ENCODE data around the gene OR10A6.

The OR10A6 gene

DNA sequence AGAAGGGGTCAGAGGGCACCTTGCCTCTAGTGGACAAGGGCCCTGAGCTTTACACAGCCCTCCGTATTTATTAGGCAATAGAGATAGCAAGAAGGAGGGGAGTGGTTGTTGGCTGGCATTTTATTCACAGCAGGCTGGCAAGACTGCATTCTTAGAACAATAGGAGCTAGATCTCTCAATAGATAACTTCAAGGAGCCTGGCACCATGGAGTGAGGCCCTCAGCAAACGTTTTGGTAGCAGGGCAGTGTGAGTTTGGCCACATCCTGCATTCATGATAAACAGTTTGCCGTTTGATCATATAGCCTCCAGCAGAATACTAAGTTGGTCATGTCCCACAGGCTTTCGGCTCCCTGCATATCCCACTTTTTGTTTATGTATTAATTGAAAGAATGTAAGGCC, 31.6 kb downstream of the OR10A6 start:
- Mint-ChIP-seq H3K36me3 (peaks cover 2% of the 10 kb centered on the region), H3K4me1 (no peaks in the 10 kb centered on the region), H3K4me3 (no peak overlapping the region), H3K27me3 (peaks cover 11% of the 10 kb centered on the region), H3K27ac (no peak overlapping the region), H3K9me3 (peaks cover 7% of the 10 kb centered on the region)

DNA sequence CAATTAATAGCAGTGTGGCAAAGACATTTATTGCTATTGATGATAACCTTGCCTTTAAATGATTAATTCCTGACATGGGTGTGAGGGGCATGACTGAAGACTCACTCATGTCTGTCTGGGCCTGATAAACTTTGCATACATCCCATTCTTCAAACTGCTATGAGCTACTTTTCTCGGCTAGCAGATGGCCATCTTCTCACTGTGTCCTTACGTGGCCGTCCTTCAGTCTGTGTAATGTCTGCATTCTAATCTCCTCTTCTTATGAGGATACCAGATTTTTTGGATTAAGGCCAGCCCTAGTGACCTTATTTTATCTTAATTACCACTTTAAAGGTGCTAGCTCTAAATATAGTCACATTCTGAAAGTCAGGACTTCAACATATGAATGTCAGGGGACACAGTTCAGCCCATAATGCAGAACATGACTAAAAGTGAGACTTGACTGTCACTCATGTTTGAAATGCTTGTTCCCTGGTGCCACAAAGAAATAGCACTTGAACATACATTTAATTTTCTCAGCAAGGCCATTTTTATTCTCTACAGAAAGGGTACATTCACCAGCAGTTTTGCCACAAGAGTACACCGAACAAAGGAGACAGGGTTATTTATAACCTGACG, 32.3 kb downstream of the OR10A6 start:
- Mint-ChIP-seq H3K36me3 (peaks cover 2% of the 10 kb centered on the region), H3K27ac (no peak overlapping the region), H3K27me3 (peaks cover 11% of the 10 kb centered on the region), H3K4me1 (no peaks in the 10 kb centered on the region), H3K4me3 (no peak overlapping the region), H3K9me3 (peaks cover 7% of the 10 kb centered on the region)

DNA sequence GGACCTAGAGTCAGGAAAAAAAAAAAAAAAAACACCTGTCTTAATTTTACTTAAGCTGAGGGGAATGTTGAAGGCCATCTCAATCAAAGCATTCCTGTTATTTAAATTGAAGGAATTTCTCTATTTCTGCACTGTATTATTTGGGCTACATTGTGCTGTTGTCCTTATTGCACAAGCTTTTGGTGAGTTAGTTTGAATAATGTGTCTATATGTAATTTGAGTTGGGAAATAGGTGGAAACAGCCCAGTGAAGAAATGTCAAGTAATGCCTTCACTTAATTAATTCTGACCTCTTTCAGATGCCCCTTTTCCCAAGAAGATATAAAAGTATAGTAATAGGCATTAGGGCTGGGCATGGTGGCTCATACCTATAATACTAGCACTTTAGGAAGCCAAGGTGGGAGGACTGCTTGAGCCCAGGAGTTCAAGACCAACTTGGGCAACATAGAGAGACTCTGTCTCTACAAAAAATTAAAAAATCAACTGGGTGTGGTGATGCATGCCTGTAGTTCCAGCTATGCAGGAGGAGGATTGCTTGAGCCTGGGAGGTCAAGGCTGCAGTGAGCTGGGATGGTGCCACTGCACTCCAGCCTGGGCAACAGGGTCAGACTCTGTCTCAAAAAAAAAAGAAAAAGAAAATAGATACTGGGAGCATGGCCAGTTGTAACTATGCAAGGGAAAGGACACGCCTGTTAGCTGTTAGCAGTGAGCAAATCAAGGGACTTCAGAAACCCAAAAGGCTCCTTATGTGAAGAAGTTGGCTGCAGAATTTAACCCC, 34.9 kb downstream of the OR10A6 start:
- Mint-ChIP-seq H3K4me1 (no peaks in the 10 kb centered on the region), H3K4me3 (no peak overlapping the region), H3K9me3 (peaks cover 7% of the 10 kb centered on the region), H3K36me3 (peaks cover 2% of the 10 kb centered on the region), H3K27ac (no peak overlapping the region), H3K27me3 (peaks cover 4% of the 10 kb centered on the region)

DNA sequence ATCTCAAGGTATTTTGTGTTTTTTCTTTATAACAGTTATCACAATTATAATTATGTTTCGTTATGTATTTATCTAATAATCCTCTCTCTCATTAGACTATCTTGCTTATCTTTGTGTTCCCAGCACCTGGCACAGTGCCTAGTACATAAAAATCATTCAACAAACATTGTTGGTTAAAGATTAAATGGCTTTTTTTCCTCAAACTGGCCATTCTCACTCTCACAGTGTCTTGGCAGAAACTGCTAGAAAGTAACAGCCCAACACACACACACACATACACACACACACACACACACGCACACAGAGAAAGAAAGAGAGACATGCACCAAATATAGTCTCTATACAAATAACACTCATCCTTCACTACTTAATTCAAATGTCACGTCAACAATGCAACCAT, 36.8 kb downstream of the OR10A6 start:
- H3K27ac Mint-ChIP-seq: no peak overlapping the region
- H3K9me3 Mint-ChIP-seq: peaks cover 7% of the 10 kb centered on the region
- peaks cover 2% of the 10 kb centered on the region for H3K36me3 Mint-ChIP-seq
- no peak overlapping the region for H3K4me3 Mint-ChIP-seq
- peaks cover 4% of the 10 kb centered on the region for H3K27me3 Mint-ChIP-seq
- no peaks in the 10 kb centered on the region for H3K4me1 Mint-ChIP-seq

DNA sequence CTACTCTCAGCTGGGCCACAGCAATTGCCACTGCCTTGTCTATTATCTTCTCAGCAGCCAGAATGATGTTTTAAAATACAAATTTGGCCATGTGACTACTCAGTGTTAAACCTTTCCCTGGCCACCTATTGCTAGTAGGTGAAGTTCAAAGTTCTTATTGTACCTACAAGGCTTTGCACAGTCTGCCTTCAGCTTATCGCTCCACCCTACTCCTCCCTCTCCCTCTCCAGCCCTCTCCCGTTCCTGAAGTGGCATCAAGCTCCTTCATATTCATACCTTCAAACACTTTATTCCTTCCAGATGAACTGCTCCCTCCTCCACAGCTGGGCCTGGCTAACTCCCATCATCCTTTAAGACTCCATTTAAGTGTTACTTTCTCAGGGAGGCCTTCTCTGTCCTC, 37.3 kb downstream of the OR10A6 start:
- no peak overlapping the region for H3K27ac Mint-ChIP-seq
- H3K4me3 Mint-ChIP-seq: no peak overlapping the region
- peaks cover 4% of the 10 kb centered on the region for H3K27me3 Mint-ChIP-seq
- H3K9me3 Mint-ChIP-seq: peaks cover 7% of the 10 kb centered on the region
- H3K4me1 Mint-ChIP-seq: no peaks in the 10 kb centered on the region
- peaks cover 2% of the 10 kb centered on the region for H3K36me3 Mint-ChIP-seq

DNA sequence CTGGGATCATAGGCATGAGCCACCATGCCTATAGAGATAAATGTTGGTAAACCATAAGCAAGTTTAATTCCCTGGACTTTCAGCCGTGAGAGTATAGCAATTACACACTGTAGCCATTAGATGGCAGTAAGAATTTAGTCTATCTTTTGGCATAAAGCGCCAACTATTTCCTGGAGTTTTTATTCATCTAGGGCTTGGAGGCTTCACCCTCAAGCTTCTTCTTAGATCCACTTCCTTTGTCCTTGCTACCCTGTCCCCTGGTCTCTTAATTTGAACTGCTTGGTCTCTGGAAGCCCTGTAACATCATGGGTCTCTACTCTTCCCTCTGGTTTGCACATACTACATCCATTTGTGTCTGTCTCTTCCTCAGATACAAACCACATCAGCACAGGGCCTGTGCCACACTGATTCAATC, 38.2 kb downstream of the OR10A6 start:
- Mint-ChIP-seq H3K9me3 (peaks cover 7% of the 10 kb centered on the region), H3K4me1 (no peaks in the 10 kb centered on the region), H3K27me3 (peaks cover 4% of the 10 kb centered on the region), H3K4me3 (no peak overlapping the region), H3K36me3 (peaks cover 2% of the 10 kb centered on the region), H3K27ac (no peak overlapping the region)

DNA sequence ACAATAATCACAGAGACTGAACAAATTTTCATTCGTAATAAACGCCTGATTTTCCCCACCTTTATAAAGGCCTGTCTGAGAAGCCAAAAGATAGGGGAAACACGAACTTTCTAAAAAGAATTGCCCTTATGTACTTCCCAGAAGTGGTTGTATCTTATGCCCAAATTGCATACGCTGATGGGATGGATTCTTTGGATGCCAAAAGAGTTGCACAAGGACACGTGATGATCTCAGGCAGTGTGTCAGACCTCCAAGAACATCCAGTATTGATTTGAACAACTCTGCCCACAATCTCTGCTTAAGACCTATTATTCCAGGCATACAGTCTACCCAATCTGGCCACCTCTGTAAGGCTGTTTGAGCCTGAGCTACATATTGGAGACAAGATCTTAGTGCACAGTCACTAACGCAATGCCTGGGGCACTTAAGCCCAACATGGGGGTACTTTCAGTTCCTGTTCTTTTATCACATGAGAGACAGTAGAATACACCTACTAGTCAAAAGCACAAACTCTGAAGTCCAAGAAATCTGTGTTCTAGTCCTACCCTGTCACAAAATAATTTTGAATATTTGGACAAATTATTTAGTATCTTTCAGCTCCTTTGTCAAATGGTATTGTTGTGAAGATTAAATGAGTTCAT, 38.9 kb downstream of the OR10A6 start:
- H3K4me3 Mint-ChIP-seq: no peak overlapping the region
- peaks cover 2% of the 10 kb centered on the region for H3K36me3 Mint-ChIP-seq
- H3K9me3 Mint-ChIP-seq: peaks cover 7% of the 10 kb centered on the region
- no peaks in the 10 kb centered on the region for H3K4me1 Mint-ChIP-seq
- no peak overlapping the region for H3K27ac Mint-ChIP-seq
- peaks cover 5% of the 10 kb centered on the region for H3K27me3 Mint-ChIP-seq

DNA sequence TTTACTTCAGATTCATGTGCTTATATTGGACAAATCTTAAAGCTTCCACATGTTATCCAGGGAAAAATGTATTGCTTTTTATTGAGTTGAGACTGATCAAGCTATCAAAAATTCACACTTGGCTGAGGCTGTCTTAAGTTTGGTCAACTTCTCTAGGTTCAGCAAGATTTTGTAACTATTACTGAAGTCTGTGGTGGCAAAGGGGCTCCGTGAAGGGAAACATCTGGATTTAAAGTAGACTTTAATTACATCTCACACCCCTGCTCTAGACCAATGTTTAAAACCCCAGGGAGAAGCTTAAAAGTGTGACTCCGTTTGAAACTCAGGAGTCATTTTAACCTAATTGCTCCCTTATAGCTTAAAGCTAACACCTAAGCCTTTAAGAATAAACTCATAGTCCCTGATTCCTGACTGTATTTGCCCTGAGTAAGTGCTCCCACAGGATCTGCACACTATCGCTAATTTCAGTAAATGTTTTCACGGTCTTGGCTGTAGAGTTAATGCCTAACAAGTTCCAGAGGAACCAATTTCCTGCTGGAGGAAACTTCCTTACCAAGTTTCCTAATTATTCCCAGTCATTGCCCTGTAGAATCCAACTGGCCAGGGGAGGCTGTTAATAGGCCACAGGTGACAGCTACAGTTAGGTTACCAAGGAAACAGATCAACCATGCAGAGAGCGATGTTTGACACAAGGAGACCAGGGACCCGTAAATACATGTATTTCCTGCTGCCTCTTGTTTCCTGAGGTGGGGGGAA, 40.5 kb downstream of the OR10A6 start:
- Mint-ChIP-seq H3K27me3 (peaks cover 7% of the 10 kb centered on the region), H3K4me1 (no peaks in the 10 kb centered on the region), H3K9me3 (peaks cover 7% of the 10 kb centered on the region), H3K27ac (no peak overlapping the region), H3K4me3 (no peak overlapping the region), H3K36me3 (peaks cover 2% of the 10 kb centered on the region)

DNA sequence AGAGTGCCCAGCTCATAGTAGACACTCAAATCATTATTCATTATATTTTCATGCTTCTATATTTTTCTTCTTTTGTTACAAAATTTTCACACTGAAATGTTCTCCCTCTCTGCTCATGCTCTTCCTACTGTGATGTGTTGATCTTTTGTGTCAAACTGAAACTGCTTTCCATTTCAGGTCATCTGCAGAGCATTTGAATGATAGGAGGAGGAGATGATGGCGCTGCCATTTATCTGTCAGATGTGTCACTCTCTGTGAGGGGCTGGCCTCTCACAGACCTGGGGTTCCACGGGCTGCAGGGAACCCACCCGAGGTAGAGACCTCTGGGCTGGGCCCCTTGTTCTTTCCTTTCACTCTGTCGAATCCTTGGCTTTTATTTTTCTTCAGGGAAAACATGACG, 41.1 kb downstream of the OR10A6 start:
- no peak overlapping the region for H3K27ac Mint-ChIP-seq
- H3K4me3 Mint-ChIP-seq: no peak overlapping the region

DNA sequence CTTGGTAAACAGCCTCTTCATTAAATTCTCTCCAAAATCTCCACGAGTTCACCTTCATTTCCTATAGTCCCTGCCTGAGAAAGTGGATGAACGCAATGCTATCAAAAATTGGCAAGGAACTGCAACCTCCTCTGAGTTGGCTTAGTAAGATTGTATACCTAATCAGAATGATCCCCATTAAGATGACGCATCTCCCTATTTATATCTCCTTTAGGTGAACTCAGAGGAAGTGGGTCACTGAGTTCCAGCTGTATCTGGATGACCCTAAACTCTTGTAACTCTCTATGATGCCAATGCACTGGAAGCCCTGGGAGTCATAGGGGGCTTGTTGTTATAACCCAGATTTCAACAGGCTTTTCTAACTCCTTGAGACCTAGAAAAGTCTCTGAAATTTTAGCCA, 48.2 kb downstream of the OR10A6 start:
- Mint-ChIP-seq H3K9me3 (no peaks in the 10 kb centered on the region), H3K36me3 (no peaks in the 10 kb centered on the region), H3K4me1 (no peaks in the 10 kb centered on the region), H3K27me3 (peaks cover 7% of the 10 kb centered on the region), H3K27ac (no peak overlapping the region), H3K4me3 (no peak overlapping the region)

More for the DNA sequence above, 41.1 kb downstream of the OR10A6 start:
- no peaks in the 10 kb centered on the region for H3K4me1 Mint-ChIP-seq
- H3K27me3 Mint-ChIP-seq: peaks cover 5% of the 10 kb centered on the region
- no peaks in the 10 kb centered on the region for H3K36me3 Mint-ChIP-seq
- peaks cover under 1% of the 10 kb centered on the region for H3K9me3 Mint-ChIP-seq

Data from activated naive CD4-positive, alpha-beta T cell treated with anti-CD3 and anti-CD28 coated beads, Interleukin-2, amount 50 U/mL, for 24 hours (primary cell).